OCI-LY7 (cell line): ENCODE results near the gene MACROH2A1. TPM values are rescaled to one million over a fixed set of nuclear protein-coding genes. Genes with fewer than 3 reads are reported as not detected.

Source experiments
- BruUV-seq: library from RNA; stranded (reverse); fragments of 400-500 nt; replicated peaks from 2 replicates; lab custom pipeline; 2021; lab: Mats Ljungman, UMichigan
- CTCF ChIA-PET: fragments of 300-600 bp; sonication (Branson Sonifier 250); formaldehyde crosslinking; loops from one replicate; lab custom pipeline; 2022; ENCODE audit warnings: antibody characterized with exemption; ENCODE audit not compliant: unreplicated experiment; lab: Charles Lee
- POLR2A ChIA-PET: fragments of 300-600 bp; sonication (Branson Sonifier 250); formaldehyde crosslinking; loops from one replicate; lab custom pipeline; 2022; ENCODE audit warnings: antibody characterized with exemption; lab: Charles Lee
- DNase-seq: peaks from one replicate; pipeline ENCODE4 v3.0.0-alpha.2; 2015; ENCODE audit warnings: low spot score
- H2AFZ ChIP-seq: fragments of 200-600 bp; sonication (generic), shearing (Covaris generic); 2 replicates; pipeline ENCODE4 v1.6.1; 2014; ENCODE audit warnings: mild to moderate bottlenecking, antibody characterized with exemption, low read length, moderate library complexity
- H3K27ac ChIP-seq: fragments of 200-600 bp; sonication (generic); 2 replicates; pipeline ENCODE4 v1.5.1; 2014; ENCODE audit warnings: mixed run types, low read depth, mild to moderate bottlenecking, moderate library complexity, low read length, inconsistent platforms; ENCODE audit not compliant: poor library complexity, severe bottlenecking
- H3K36me3 ChIP-seq: fragments of 200-600 bp; sonication (generic); 2 replicates; pipeline ENCODE4 v1.6.1; 2014; ENCODE audit warnings: mild to moderate bottlenecking, antibody characterized with exemption, low read length, moderate library complexity, mixed read lengths; ENCODE audit not compliant: insufficient read depth
- H3K4me1 ChIP-seq: fragments of 200-600 bp; sonication (generic); 2 replicates; pipeline ENCODE4 v1.5.1; 2014; ENCODE audit warnings: mild to moderate bottlenecking, low read length; ENCODE audit not compliant: insufficient read depth, poor library complexity, severe bottlenecking
- H3K4me2 ChIP-seq: fragments of 200-600 bp; sonication (generic); 2 replicates; pipeline ENCODE4 v1.6.1; 2014; ENCODE audit warnings: mild to moderate bottlenecking, low read length
- H3K4me3 ChIP-seq: fragments of 200-600 bp; sonication (generic); 2 replicates; pipeline ENCODE4 v1.5.1; 2014; ENCODE audit warnings: mild to moderate bottlenecking, low read depth, low read length; ENCODE audit not compliant: poor library complexity, severe bottlenecking
- H3K79me2 ChIP-seq: fragments of 200-600 bp; sonication (generic); 2 replicates; pipeline ENCODE4 v1.6.1; 2016; ENCODE audit warnings: low read depth, mild to moderate bottlenecking, low read length, moderate library complexity, mixed read lengths; ENCODE audit not compliant: insufficient read depth
- H3K9me2 ChIP-seq: fragments of 200-600 bp; sonication (generic); 2 replicates; pipeline ENCODE4 v1.6.1; 2016; ENCODE audit warnings: mild to moderate bottlenecking, low read length, mixed read lengths; ENCODE audit not compliant: insufficient read depth
- H3K9me3 ChIP-seq: fragments of 200-600 bp; sonication (generic); 2 replicates; pipeline ENCODE4 v1.6.1; 2014; ENCODE audit warnings: mild to moderate bottlenecking, mixed run types, low read length, mixed read lengths
- H4K20me1 ChIP-seq: fragments of 200-600 bp; sonication (generic); 2 replicates; pipeline ENCODE4 v1.6.1; 2014; ENCODE audit warnings: mild to moderate bottlenecking, antibody characterized with exemption, low read length, moderate library complexity, mixed read lengths; ENCODE audit not compliant: insufficient read depth
- CTCF ChIP-seq: fragments of 200-600 bp; sonication (generic); conservative IDR thresholded peaks from 2 replicates; pipeline ENCODE4 v1.5.1; 2014; ENCODE audit warnings: mild to moderate bottlenecking, antibody characterized with exemption, low read length, moderate library complexity, mixed read lengths
- EZH2phosphoT487 ChIP-seq: fragments of 200-600 bp; sonication (generic); IDR thresholded peaks from 2 replicates; pipeline ENCODE4 v1.6.1; 2018; ENCODE audit warnings: low read depth, borderline replicate concordance, mild to moderate bottlenecking, mixed run types, antibody characterized with exemption, low read length, moderate library complexity, mixed read lengths
- intact Hi-C: fragments of 100-400 bp; cut with micrococcal nuclease; formaldehyde crosslinking; loops from one replicate; pipeline ENCODE4 v1.10.0; 2022; ENCODE audit not compliant: unreplicated experiment
- total RNA-seq, 2 experiments: library from RNA; depleted of rRNA in 1 of 2; stranded (reverse); fragments of >200 nt in 1 of 2; shearing (Covaris generic) in 1 of 2; gene quantifications; 2 replicates each; pipeline ENCODE4 v1.2.3, GENCODE V29; 2014 to 2022

MACROH2A1 gene
- total RNA-seq, 2 experiments from 2014 or later = 271 to 356 TPM

- no peaks in the 10 kb centered on the region for H3K79me2 ChIP-seq
- no TSS peak for BruUV-seq
- H3K36me3 ChIP-seq = peaks cover 100% of the 10 kb centered on the region
- H2AFZ ChIP-seq = no peak overlapping the region
- H3K4me3 ChIP-seq = no peak overlapping the region
- no peaks in the 10 kb centered on the region for H3K9me2 ChIP-seq
- no peak for DNase-seq
- TF ChIP-seq CTCF = no peak
- TF ChIP-seq EZH2phosphoT487 = no peak
- H3K4me2 ChIP-seq = no peak overlapping the region
- H3K27ac ChIP-seq = no peak overlapping the region
- H3K9me3 ChIP-seq = no peaks in the 10 kb centered on the region
- CTCF ChIA-PET = no interaction called here
- peaks cover 9% of the 10 kb centered on the region; the same call in 1 of the 2 replicates for H4K20me1 ChIP-seq
- POLR2A ChIA-PET = no interaction called here
- intact Hi-C loops = no loop called here
- no peaks in the 10 kb centered on the region for H3K4me1 ChIP-seq
Observed at GRCh38 chr5:135372654-135373381, 26.2 kb downstream of the MACROH2A1 start.

- POLR2A ChIA-PET = no interaction called here
- Histone ChIP-seq H3K79me2 (no peaks in the 10 kb centered on the region), H3K4me1 (no peaks in the 10 kb centered on the region), H4K20me1 (peaks cover 9% of the 10 kb centered on the region; the same call in 1 of the 2 replicates), H3K9me3 (no peaks in the 10 kb centered on the region), H3K9me2 (no peaks in the 10 kb centered on the region), H2AFZ (no peak overlapping the region), H3K27ac (no peak overlapping the region), H3K4me2 (no peak overlapping the region), H3K36me3 (peaks cover 100% of the 10 kb centered on the region), H3K4me3 (no peak overlapping the region)
- intact Hi-C loops = no loop called here
- DNase-seq = no peak
- CTCF ChIA-PET = no interaction called here
- TF ChIP-seq EZH2phosphoT487 (no peak), CTCF (no peak)
- no TSS peak for BruUV-seq
Observed at GRCh38 chr5:135371622-135372232, 27.3 kb downstream of the MACROH2A1 start.

- intact Hi-C loops = no loop called here
- no TSS peak for BruUV-seq
- DNase-seq = no peak
- ChIA-PET CTCF (no interaction called here), POLR2A (no interaction called here)
- H3K4me1 ChIP-seq = no peaks in the 10 kb centered on the region
- TF ChIP-seq EZH2phosphoT487 (no peak), CTCF (no peak)
- no peaks in the 10 kb centered on the region for H3K9me3 ChIP-seq
- H3K79me2 ChIP-seq = no peaks in the 10 kb centered on the region
- H3K4me2 ChIP-seq = no peak overlapping the region
- H2AFZ ChIP-seq = no peak overlapping the region
- peaks cover 6% of the 10 kb centered on the region; the same call in 1 of the 2 replicates for H4K20me1 ChIP-seq
- H3K36me3 ChIP-seq = peaks cover 100% of the 10 kb centered on the region
- no peak overlapping the region for H3K27ac ChIP-seq
- no peaks in the 10 kb centered on the region for H3K9me2 ChIP-seq
- H3K4me3 ChIP-seq = no peak overlapping the region
Observed at GRCh38 chr5:135369952-135370351, 29.1 kb downstream of the MACROH2A1 start.
